Naive thymus-derived CD4-positive, alpha-beta T cell (primary cell): ENCODE measurements around the gene TBC1D26. TPM values are rescaled to one million over a fixed set of nuclear protein-coding genes. Genes with fewer than 3 reads are reported as not detected.
"Not testable (repeated sequence)": the region's sequence is repeated elsewhere in the genome, so short reads cannot be mapped to it uniquely, and the experiment has no call there.

ENCODE experiments used
- ATAC-seq: fragments of 150-1000 bp; cut with Tn5 transposase; 2 replicates; pipeline ENCODE4 v1.10.0; 2021; ENCODE audit warnings: mild to moderate bottlenecking, moderate library complexity
- CTCF ChIA-PET: fragments of 350-600 bp; sonication (Branson Sonifier 250); formaldehyde crosslinking; loops from one replicate; lab custom pipeline; 2021; ENCODE audit warnings: antibody characterized with exemption; lab: Charles Lee
- POLR2A ChIA-PET: fragments of 350-600 bp; sonication (Branson Sonifier 250); formaldehyde crosslinking; loops from one replicate; lab custom pipeline; 2021; ENCODE audit warnings: antibody characterized with exemption, inconsistent platforms; lab: Charles Lee
- DNase-seq, 9 donors: peaks; one replicate each; pipeline versions ENCODE4 v3.0.0 to v3.0.0-alpha.2; 2020 to 2022; ENCODE audit warnings: mixed read lengths in 1 of 9
- H3K27ac ChIP-seq: one replicate; pipeline ENCODE4 v1.7.0; 2013; ENCODE audit warnings: mild to moderate bottlenecking, low read depth, low read length, moderate library complexity
- H3K27me3 ChIP-seq, 2 donors: one replicate each; pipeline ENCODE4 v1.7.0; 2013; ENCODE audit warnings: low read length in 2 of 2, mild to moderate bottlenecking in 2 of 2, moderate library complexity in 2 of 2; ENCODE audit not compliant: control insufficient read depth in 2 of 2, insufficient read depth in 2 of 2
- H3K36me3 ChIP-seq, 3 experiments: 1 replicate in 2 of 3; 2 replicates in 1 of 3; pipeline ENCODE4 v1.7.0; 2013; ENCODE audit warnings: low read length in 3 of 3, mild to moderate bottlenecking in 3 of 3, moderate library complexity in 1 of 3; ENCODE audit not compliant: insufficient read depth in 3 of 3, control insufficient read depth in 2 of 3
- H3K4me1 ChIP-seq, 2 donors: one replicate each; pipeline ENCODE4 v1.7.0; 2013; ENCODE audit warnings: low read length in 2 of 2, mild to moderate bottlenecking in 2 of 2, moderate library complexity in 1 of 2; ENCODE audit not compliant: control insufficient read depth in 2 of 2, insufficient read depth in 2 of 2
- H3K4me3 ChIP-seq: 2 replicates; pipeline ENCODE4 v1.7.0; 2013; ENCODE audit warnings: mild to moderate bottlenecking, low read length
- H3K9me3 ChIP-seq, 3 experiments: 1 replicate in 2 of 3; 2 replicates in 1 of 3; pipeline ENCODE4 v1.7.0; 2013; ENCODE audit warnings: low read length in 3 of 3; ENCODE audit not compliant: control insufficient read depth in 2 of 3
- H3K27ac Mint-ChIP-seq, 9 donors: one replicate each; pipeline ENCODE4 v1.8.0; 2020 to 2022; ENCODE audit warnings: mixed read lengths in 9 of 9, mild to moderate bottlenecking in 8 of 9, moderate library complexity in 5 of 9, inconsistent platforms in 2 of 9
- H3K27me3 Mint-ChIP-seq, 5 donors: one replicate each; pipeline ENCODE4 v1.8.0; 2021 to 2022; ENCODE audit warnings: mixed read lengths in 5 of 5, mild to moderate bottlenecking in 1 of 5
- H3K36me3 Mint-ChIP-seq, 5 donors: one replicate each; pipeline ENCODE4 v1.8.0; 2020 to 2022; ENCODE audit warnings: mixed read lengths in 5 of 5, mild to moderate bottlenecking in 3 of 5, inconsistent platforms in 1 of 5
- H3K4me1 Mint-ChIP-seq, 7 donors: one replicate each; pipeline ENCODE4 v1.8.0; 2020 to 2022; ENCODE audit warnings: mixed read lengths in 7 of 7, mild to moderate bottlenecking in 3 of 7, inconsistent platforms in 1 of 7
- H3K4me3 Mint-ChIP-seq, 10 donors: one replicate each; pipeline ENCODE4 v1.8.0; 2020 to 2022; ENCODE audit warnings: mild to moderate bottlenecking in 10 of 10, mixed read lengths in 10 of 10, moderate library complexity in 6 of 10, inconsistent platforms in 2 of 10
- H3K9me3 Mint-ChIP-seq, 11 donors: one replicate each; pipeline ENCODE4 v1.8.0; 2020 to 2022; ENCODE audit warnings: mixed read lengths in 11 of 11, mild to moderate bottlenecking in 4 of 11, inconsistent platforms in 1 of 11, moderate library complexity in 1 of 11
- intact Hi-C, 2 donors: fragments of 100-400 bp; cut with micrococcal nuclease; formaldehyde crosslinking; loops; one replicate each; pipeline ENCODE4 v1.15.1; 2023
- polyA plus RNA-seq, 2 donors: library from polyadenylated mRNA; unstranded; fragments of 300-500 nt; fragmentation: Illumina TruSeq; gene quantifications; one replicate each; pipeline ENCODE4 v1.2.3, GENCODE V29; 2021
- total RNA-seq, 6 experiments: library from RNA in 5 of 6; stranded (reverse) in 5 of 6; gene quantifications; 1 replicate in 5 of 6; 2 replicates in 1 of 6; pipeline ENCODE4 v1.2.3 and lab custom pipeline; 2021 to 2026

The TBC1D26 gene
- total and polyA plus RNA-seq, 7 experiments from 2014 or later, result 0.43 TPM; not detected in 6

- H3K4me1 ChIP-seq, H3K27ac ChIP-seq, CTCF ChIA-PET, H3K27ac Mint-ChIP-seq, H3K36me3 Mint-ChIP-seq, ATAC-seq, H3K4me3 Mint-ChIP-seq, H3K4me1 Mint-ChIP-seq, H3K9me3 ChIP-seq, DNase-seq, POLR2A ChIA-PET, H3K27me3 Mint-ChIP-seq, H3K4me3 ChIP-seq, intact Hi-C loops, H3K27me3 ChIP-seq, H3K36me3 ChIP-seq: not testable (repeated sequence)
- peaks cover 1 to 19% (median 6%) of the 10 kb centered on the region in 11 donors for H3K9me3 Mint-ChIP-seq
These were observed 38.6 kb downstream of the TBC1D26 start for GRCh38 chr17:15770679-15771078.

GRCh38 chr17:15776871-15777270 is 44.8 kb downstream of the TBC1D26 start:
- no peak overlapping the region for H3K4me3 ChIP-seq
- CTCF ChIA-PET, result no interaction called here
- H3K9me3 Mint-ChIP-seq, result peaks cover 9 to 68% (median 28%) of the 10 kb centered on the region in 11 donors
- peaks cover 13 to 39% (median 29%) of the 10 kb centered on the region in 5 donors for H3K27me3 Mint-ChIP-seq
- no peaks in the 10 kb centered on the region for H3K4me1 Mint-ChIP-seq
- no peaks in the 10 kb centered on the region for H3K27me3 ChIP-seq
- intact Hi-C loops, result no loop called here
- H3K27ac Mint-ChIP-seq, result no peak overlapping the region
- no peaks in the 10 kb centered on the region for H3K36me3 ChIP-seq
- no peak overlapping the region for H3K4me3 Mint-ChIP-seq
- no peak overlapping the region for H3K27ac ChIP-seq
- POLR2A ChIA-PET, result no interaction called here
- ATAC-seq (no peak), DNase-seq (no peak)
- peaks cover 0 to 5% (median 0%) of the 10 kb centered on the region in 3 experiments for H3K9me3 ChIP-seq
- peaks cover 0 to 8% (median 4%) of the 10 kb centered on the region in 5 donors for H3K36me3 Mint-ChIP-seq
- H3K4me1 ChIP-seq, result no peaks in the 10 kb centered on the region

GRCh38 chr17:15777297-15777696 is 45.2 kb downstream of the TBC1D26 start:
- no peak for DNase-seq
- intact Hi-C loops, result no loop called here
- Mint-ChIP-seq H3K4me3 (no peak overlapping the region), H3K27me3 (peaks cover 17 to 44% (median 34%) of the 10 kb centered on the region in 5 donors), H3K27ac (no peak overlapping the region), H3K9me3 (peaks cover 9 to 70% (median 28%) of the 10 kb centered on the region in 11 donors), H3K4me1 (no peaks in the 10 kb centered on the region), H3K36me3 (peaks cover 0 to 8% (median 4%) of the 10 kb centered on the region in 5 donors)
- CTCF ChIA-PET, result no interaction called here
- no peak for ATAC-seq
- no peaks in the 10 kb centered on the region for H3K4me1 ChIP-seq
- H3K9me3 ChIP-seq, result peaks cover 0 to 5% (median 0%) of the 10 kb centered on the region in 3 experiments
- no peaks in the 10 kb centered on the region for H3K36me3 ChIP-seq
- H3K4me3 ChIP-seq, result no peak overlapping the region
- H3K27me3 ChIP-seq, result no peaks in the 10 kb centered on the region
- no peak overlapping the region for H3K27ac ChIP-seq
- POLR2A ChIA-PET, result no interaction called here

GRCh38 chr17:15777717-15778116 is 45.6 kb downstream of the TBC1D26 start:
- ATAC-seq (no peak), DNase-seq (no peak)
- Histone ChIP-seq H3K4me1 (no peaks in the 10 kb centered on the region), H3K36me3 (no peaks in the 10 kb centered on the region), H3K27me3 (no peaks in the 10 kb centered on the region), H3K4me3 (no peak overlapping the region), H3K27ac (no peak overlapping the region), H3K9me3 (peaks cover 0 to 5% (median 0%) of the 10 kb centered on the region in 3 experiments)
- Mint-ChIP-seq H3K4me1 (no peaks in the 10 kb centered on the region), H3K27ac (no peak overlapping the region), H3K9me3 (peaks cover 9 to 70% (median 28%) of the 10 kb centered on the region in 11 donors), H3K4me3 (no peak overlapping the region), H3K36me3 (peaks cover 0 to 8% (median 4%) of the 10 kb centered on the region in 5 donors), H3K27me3 (peaks cover 20 to 47% (median 38%) of the 10 kb centered on the region in 5 donors)
- intact Hi-C loops, result no loop called here
- CTCF ChIA-PET, result no interaction called here
- POLR2A ChIA-PET, result no interaction called here

- H3K27ac Mint-ChIP-seq, result no peak overlapping the region
- POLR2A ChIA-PET, result no interaction called here
- ATAC-seq, result no peak
These were observed 47.0 kb downstream of the TBC1D26 start for GRCh38 chr17:15779119-15779518.

GRCh38 chr17:15780188-15780587 is 48.1 kb downstream of the TBC1D26 start:
- H3K4me3 Mint-ChIP-seq, result no peak overlapping the region
- ATAC-seq, result no peak
- H3K27ac Mint-ChIP-seq, result no peak overlapping the region
- Histone ChIP-seq H3K36me3 (no peaks in the 10 kb centered on the region), H3K4me3 (no peak overlapping the region), H3K4me1 (no peaks in the 10 kb centered on the region), H3K27ac (no peak overlapping the region), H3K27me3 (no peaks in the 10 kb centered on the region), H3K9me3 (peaks cover 0 to 5% (median 0%) of the 10 kb centered on the region in 3 experiments)
- CTCF ChIA-PET, result no interaction called here
- peaks cover 0 to 8% (median 4%) of the 10 kb centered on the region in 5 donors for H3K36me3 Mint-ChIP-seq
- DNase-seq, result no peak
- intact Hi-C loops, result no loop called here
- peaks cover 37 to 68% (median 57%) of the 10 kb centered on the region in 5 donors for H3K27me3 Mint-ChIP-seq
- peaks cover 0 to 9% (median 0%) of the 10 kb centered on the region in 7 donors for H3K4me1 Mint-ChIP-seq
- peaks cover 6 to 56% (median 25%) of the 10 kb centered on the region in 11 donors for H3K9me3 Mint-ChIP-seq
- POLR2A ChIA-PET, result no interaction called here

More at GRCh38 chr17:15779119-15779518, 47.0 kb downstream of the TBC1D26 start:
- no peak overlapping the region for H3K4me3 ChIP-seq
- no peaks in the 10 kb centered on the region for H3K27me3 ChIP-seq
- intact Hi-C loops, result no loop called here
- Mint-ChIP-seq H3K36me3 (peaks cover 0 to 8% (median 4%) of the 10 kb centered on the region in 5 donors), H3K4me3 (no peak overlapping the region), H3K4me1 (peaks cover 0 to 9% (median 0%) of the 10 kb centered on the region in 7 donors), H3K9me3 (peaks cover 9 to 66% (median 28%) of the 10 kb centered on the region in 11 donors), H3K27me3 (peaks cover 31 to 61% (median 52%) of the 10 kb centered on the region in 5 donors)
- no peaks in the 10 kb centered on the region for H3K4me1 ChIP-seq
- no peak overlapping the region for H3K27ac ChIP-seq
- CTCF ChIA-PET, result no interaction called here
- H3K36me3 ChIP-seq, result no peaks in the 10 kb centered on the region
- peaks cover 0 to 5% (median 0%) of the 10 kb centered on the region in 3 experiments for H3K9me3 ChIP-seq
- no peak for DNase-seq

- POLR2A ChIA-PET, result no interaction called here
- ATAC-seq, result peak; percentile 34
- Mint-ChIP-seq H3K4me3 (peak overlapping the region in 7 of 10 donors; percentile 6 to 56 (median 49)), H3K36me3 (peaks cover 0 to 8% (median 4%) of the 10 kb centered on the region in 5 donors), H3K27ac (no peak overlapping the region), H3K9me3 (peaks cover 0 to 29% (median 12%) of the 10 kb centered on the region in 11 donors), H3K4me1 (peaks cover 0 to 14% (median 2%) of the 10 kb centered on the region in 7 donors), H3K27me3 (peaks cover 41 to 56% (median 51%) of the 10 kb centered on the region in 5 donors)
- CTCF ChIA-PET, result no interaction called here
- no peaks in the 10 kb centered on the region for H3K36me3 ChIP-seq
- no peaks in the 10 kb centered on the region for H3K4me1 ChIP-seq
- H3K9me3 ChIP-seq, result no peaks in the 10 kb centered on the region
- peak in 3 of 9 donors; percentile 2 to 18 (median 6) for DNase-seq
- no peak overlapping the region for H3K4me3 ChIP-seq
- H3K27ac ChIP-seq, result no peak overlapping the region
- H3K27me3 ChIP-seq, result no peaks in the 10 kb centered on the region
- intact Hi-C loops, result no loop called here
These were observed 50.8 kb downstream of the TBC1D26 start for GRCh38 chr17:15782866-15783265.
